ENCODE results near the gene GRAMD1B.
"Not testable (repeated sequence)": the region's sequence is repeated elsewhere in the genome, so short reads cannot be mapped to it uniquely, and the experiment has no call there.

GRAMD1B gene

DNA sequence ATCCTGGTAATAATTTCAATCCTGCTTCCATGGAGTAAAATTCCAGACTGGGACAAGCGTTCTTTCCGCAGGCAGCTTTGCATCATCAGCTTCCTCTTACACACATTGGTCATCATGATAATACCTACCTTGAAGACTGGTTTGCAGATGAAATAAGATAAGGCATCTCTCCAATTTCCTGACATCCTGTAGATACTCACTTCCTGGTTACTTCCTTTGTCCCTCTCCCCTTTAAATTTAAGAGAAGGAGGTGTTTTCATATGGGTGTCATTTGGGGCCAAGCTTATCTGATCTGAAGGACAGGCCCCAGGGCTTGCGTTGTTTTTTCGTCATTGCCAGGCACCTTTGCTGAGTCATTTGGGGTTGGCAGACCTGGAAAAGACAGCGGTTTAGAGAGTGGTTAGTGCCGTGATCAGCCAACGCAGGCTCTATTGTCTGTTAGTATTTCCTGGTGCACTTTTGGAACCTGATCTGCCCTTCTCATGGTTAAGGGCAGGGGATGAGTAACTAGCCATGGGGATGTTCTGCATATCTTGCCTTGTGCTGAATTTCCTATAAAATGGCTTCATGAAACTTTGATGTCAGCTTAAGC lies 24.1 kb downstream of the GRAMD1B start:
- H4K8ac ChIP-seq (ENCODE audit: low read depth, low read length): peak overlapping the region; percentile 13
- no peaks in the 10 kb centered on the region for H3K27me3 ChIP-seq (ENCODE audit: insufficient read depth, low read length)
- H3K9me3 ChIP-seq (ENCODE audit: insufficient read depth, low read depth, low read length): peaks cover 3% of the 10 kb centered on the region
- H3K36me3 ChIP-seq (ENCODE audit: control insufficient read depth in 1 of 2, insufficient read depth in 2 of 2, low read length in 2 of 2): no peaks in the 10 kb centered on the region
- no peak overlapping the region for H2AK5ac ChIP-seq (ENCODE audit: low read length)
- H2BK120ac ChIP-seq (ENCODE audit: insufficient read depth, low read length, poor library complexity): peak overlapping the region; percentile 46
- peak overlapping the region; percentile 8 for H3K4me2 ChIP-seq (ENCODE audit: low read length)
- H3K9ac ChIP-seq (ENCODE audit: low read length): no peak overlapping the region
- H2BK12ac ChIP-seq (ENCODE audit: low read length): peak overlapping the region; percentile 61
- H3K27ac ChIP-seq (ENCODE audit: low read depth, low read length): no peak overlapping the region
- no peak overlapping the region for H2BK5ac ChIP-seq (ENCODE audit: low read depth, low read length, poor library complexity)
- H3K23ac ChIP-seq (ENCODE audit: low read length): no peak overlapping the region
- no peak overlapping the region for H3K14ac ChIP-seq (ENCODE audit: low read length)
- H3K18ac ChIP-seq (ENCODE audit: low read length): no peak overlapping the region
- H3K79me1 ChIP-seq (ENCODE audit: low read length): peaks cover 6% of the 10 kb centered on the region
- peaks cover 12 to 15% of the 10 kb centered on the region in 2 experiments for H3K4me1 ChIP-seq (ENCODE audit: control insufficient read depth in 1 of 2, insufficient read depth in 2 of 2, low read length in 2 of 2)
- H4K91ac ChIP-seq (ENCODE audit: low read depth, low read length): peak overlapping the region; percentile 70
- no peak overlapping the region for H3K4me3 ChIP-seq (ENCODE audit: low read depth, low read length)
- peak; percentile 89 to 92 for DNase-seq
- H3K4ac ChIP-seq (ENCODE audit: low read depth, low read length): no peak overlapping the region
- no peak overlapping the region for H2AFZ ChIP-seq (ENCODE audit: insufficient read depth, low read length, poor library complexity)
- no peak overlapping the region for H4K12ac ChIP-seq (ENCODE audit: low read depth, low read length)
- H3K79me2 ChIP-seq (ENCODE audit: control insufficient read depth, insufficient read depth, low read length, poor library complexity): no peaks in the 10 kb centered on the region
- WGBS (ENCODE audit: extremely low coverage, insufficient coverage, insufficient read length): no CpG with 5 or more reads among the region's 7 CpGs

DNA sequence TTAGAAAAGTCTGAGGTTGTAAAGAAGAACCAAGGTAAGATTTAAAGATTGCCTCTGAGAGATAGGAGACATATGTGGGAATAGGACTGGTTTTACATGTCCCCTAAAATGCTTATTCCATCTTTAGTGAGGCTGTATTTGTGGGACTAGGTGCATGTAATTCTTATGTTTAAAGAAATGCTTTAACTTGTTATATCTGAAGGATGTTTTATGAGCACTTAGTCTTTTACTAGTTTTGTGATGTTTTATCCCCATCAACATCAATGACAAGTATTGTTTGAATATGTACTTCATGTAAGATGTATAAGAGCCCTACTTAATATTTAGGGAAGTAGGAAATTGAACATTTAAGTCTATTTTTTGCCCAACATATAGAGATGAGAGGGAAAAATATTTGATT lies 24.7 kb downstream of the GRAMD1B start:
- H4K12ac ChIP-seq (ENCODE audit: low read depth, low read length): no peak overlapping the region
- peaks cover 3% of the 10 kb centered on the region for H3K9me3 ChIP-seq (ENCODE audit: insufficient read depth, low read depth, low read length)
- H3K9ac ChIP-seq (ENCODE audit: low read length): no peak overlapping the region
- no peak overlapping the region for H3K23ac ChIP-seq (ENCODE audit: low read length)
- no peaks in the 10 kb centered on the region for H3K79me2 ChIP-seq (ENCODE audit: control insufficient read depth, insufficient read depth, low read length, poor library complexity)
- no peak overlapping the region for H3K4me3 ChIP-seq (ENCODE audit: low read depth, low read length)
- H2BK5ac ChIP-seq (ENCODE audit: low read depth, low read length, poor library complexity): no peak overlapping the region
- H3K4me2 ChIP-seq (ENCODE audit: low read length): no peak overlapping the region
- no peaks in the 10 kb centered on the region for H3K36me3 ChIP-seq (ENCODE audit: control insufficient read depth in 1 of 2, insufficient read depth in 2 of 2, low read length in 2 of 2)
- no peak overlapping the region for H2BK12ac ChIP-seq (ENCODE audit: low read length)
- no peak overlapping the region for H2AFZ ChIP-seq (ENCODE audit: insufficient read depth, low read length, poor library complexity)
- H3K79me1 ChIP-seq (ENCODE audit: low read length): peaks cover 6% of the 10 kb centered on the region
- no peak overlapping the region for H2BK120ac ChIP-seq (ENCODE audit: insufficient read depth, low read length, poor library complexity)
- H3K27ac ChIP-seq (ENCODE audit: low read depth, low read length): no peak overlapping the region
- H3K4me1 ChIP-seq (ENCODE audit: control insufficient read depth in 1 of 2, insufficient read depth in 2 of 2, low read length in 2 of 2): peaks cover 12 to 15% of the 10 kb centered on the region in 2 experiments
- H3K18ac ChIP-seq (ENCODE audit: low read length): no peak overlapping the region
- H4K91ac ChIP-seq (ENCODE audit: low read depth, low read length): no peak overlapping the region
- no peak overlapping the region for H3K4ac ChIP-seq (ENCODE audit: low read depth, low read length)
- H3K14ac ChIP-seq (ENCODE audit: low read length): no peak overlapping the region
- H3K27me3 ChIP-seq (ENCODE audit: insufficient read depth, low read length): no peaks in the 10 kb centered on the region
- no peak for DNase-seq
- H2AK5ac ChIP-seq (ENCODE audit: low read length): no peak overlapping the region
- H4K8ac ChIP-seq (ENCODE audit: low read depth, low read length): no peak overlapping the region

DNA sequence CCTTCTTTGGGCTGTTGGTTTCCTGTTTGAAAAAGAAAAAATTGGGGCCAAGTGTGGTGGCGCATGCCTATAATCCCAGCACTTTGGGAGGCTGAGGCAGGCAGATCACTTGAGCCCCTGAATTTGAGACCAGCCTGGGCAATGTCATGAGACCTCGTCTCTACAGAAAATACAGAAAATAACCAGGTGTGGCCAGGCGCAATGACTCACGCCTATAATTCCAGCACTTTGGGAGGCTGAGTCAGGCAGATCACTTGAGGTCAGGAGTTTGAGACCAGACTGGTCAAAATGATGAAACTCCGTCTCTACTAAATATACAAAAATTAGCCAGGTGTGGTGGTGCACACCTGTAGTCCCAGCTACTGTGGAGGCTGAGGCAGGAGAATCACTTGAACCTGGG lies 26.4 kb downstream of the GRAMD1B start:
- not testable (repeated sequence) for H3K27ac ChIP-seq (ENCODE audit: low read depth, low read length); H4K12ac ChIP-seq (ENCODE audit: low read depth, low read length); H3K79me1 ChIP-seq (ENCODE audit: low read length); H3K9me3 ChIP-seq (ENCODE audit: insufficient read depth, low read depth, low read length); H2AK5ac ChIP-seq (ENCODE audit: low read length); H3K4me2 ChIP-seq (ENCODE audit: low read length); H3K27me3 ChIP-seq (ENCODE audit: insufficient read depth, low read length); H2BK120ac ChIP-seq (ENCODE audit: insufficient read depth, low read length, poor library complexity); H2BK12ac ChIP-seq (ENCODE audit: low read length); H3K79me2 ChIP-seq (ENCODE audit: control insufficient read depth, insufficient read depth, low read length, poor library complexity); H2BK5ac ChIP-seq (ENCODE audit: low read depth, low read length, poor library complexity); H3K18ac ChIP-seq (ENCODE audit: low read length); H2AFZ ChIP-seq (ENCODE audit: insufficient read depth, low read length, poor library complexity); H3K14ac ChIP-seq (ENCODE audit: low read length); H4K8ac ChIP-seq (ENCODE audit: low read depth, low read length); H3K4me3 ChIP-seq (ENCODE audit: low read depth, low read length); H3K23ac ChIP-seq (ENCODE audit: low read length); H3K9ac ChIP-seq (ENCODE audit: low read length); H4K91ac ChIP-seq (ENCODE audit: low read depth, low read length); H3K4ac ChIP-seq (ENCODE audit: low read depth, low read length); H3K36me3 ChIP-seq (ENCODE audit: control insufficient read depth in 1 of 2, insufficient read depth in 2 of 2, low read length in 2 of 2)
- whole genome bisulfite sequencing (ENCODE audit: extremely low coverage, insufficient coverage, insufficient read length): no CpG with 5 or more reads among the region's 5 CpGs
- peaks cover 12 to 15% of the 10 kb centered on the region in 2 experiments for H3K4me1 ChIP-seq (ENCODE audit: control insufficient read depth in 1 of 2, insufficient read depth in 2 of 2, low read length in 2 of 2)
- DNase-seq: peak; percentile 76 to 86

DNA sequence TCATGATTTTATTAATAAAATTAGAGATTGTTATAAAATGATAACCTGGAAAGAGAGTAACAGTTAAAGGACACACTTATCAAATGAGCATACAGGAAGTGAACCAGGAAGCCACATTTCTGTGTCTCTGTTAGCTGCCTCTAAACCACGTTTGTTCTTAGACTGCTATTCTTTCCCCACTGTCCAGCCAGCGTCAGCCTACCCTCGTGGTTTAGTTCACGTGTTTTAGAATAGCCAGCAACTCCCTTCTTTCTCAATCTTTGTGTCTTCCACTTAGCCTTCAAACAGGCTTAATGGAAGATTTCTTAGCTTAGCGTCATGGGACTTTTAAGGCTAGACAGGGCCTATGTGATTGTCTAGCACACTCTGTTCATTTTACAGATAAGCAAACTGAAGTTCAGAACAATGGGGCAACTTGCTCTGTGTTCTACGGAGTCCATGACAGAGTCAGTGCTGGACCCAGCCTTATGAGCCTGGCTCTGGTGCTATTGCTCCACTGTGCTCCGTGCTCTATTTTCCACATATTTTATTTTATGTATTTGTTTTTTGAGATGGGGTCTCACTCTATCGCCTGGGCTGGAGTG lies 27.2 kb downstream of the GRAMD1B start:
- Histone ChIP-seq H3K9me3 (ENCODE audit: insufficient read depth, low read depth, low read length) (peaks cover 3% of the 10 kb centered on the region), H3K27ac (ENCODE audit: low read depth, low read length) (no peak overlapping the region), H3K79me2 (ENCODE audit: control insufficient read depth, insufficient read depth, low read length, poor library complexity) (no peaks in the 10 kb centered on the region), H3K79me1 (ENCODE audit: low read length) (peaks cover 6% of the 10 kb centered on the region), H2BK5ac (ENCODE audit: low read depth, low read length, poor library complexity) (no peak overlapping the region), H3K9ac (ENCODE audit: low read length) (no peak overlapping the region), H3K27me3 (ENCODE audit: insufficient read depth, low read length) (no peaks in the 10 kb centered on the region), H3K4ac (ENCODE audit: low read depth, low read length) (no peak overlapping the region), H3K4me3 (ENCODE audit: low read depth, low read length) (no peak overlapping the region), H2AK5ac (ENCODE audit: low read length) (no peak overlapping the region), H2BK12ac (ENCODE audit: low read length) (no peak overlapping the region), H2AFZ (ENCODE audit: insufficient read depth, low read length, poor library complexity) (no peak overlapping the region), H4K12ac (ENCODE audit: low read depth, low read length) (no peak overlapping the region), H3K4me2 (ENCODE audit: low read length) (no peak overlapping the region), H3K18ac (ENCODE audit: low read length) (no peak overlapping the region), H3K23ac (ENCODE audit: low read length) (no peak overlapping the region), H2BK120ac (ENCODE audit: insufficient read depth, low read length, poor library complexity) (no peak overlapping the region), H3K14ac (ENCODE audit: low read length) (no peak overlapping the region), H3K4me1 (ENCODE audit: control insufficient read depth in 1 of 2, insufficient read depth in 2 of 2, low read length in 2 of 2) (peaks cover 12 to 15% of the 10 kb centered on the region in 2 experiments), H3K36me3 (ENCODE audit: control insufficient read depth in 1 of 2, insufficient read depth in 2 of 2, low read length in 2 of 2) (no peaks in the 10 kb centered on the region), H4K91ac (ENCODE audit: low read depth, low read length) (no peak overlapping the region), H4K8ac (ENCODE audit: low read depth, low read length) (no peak overlapping the region)
- no CpG with 5 or more reads among the region's 8 CpGs for WGBS (ENCODE audit: extremely low coverage, insufficient coverage, insufficient read length)
- DNase-seq: peak; percentile 66 to 72
